Ishikawa (cell line): ENCODE results near the gene KCNIP4.

Experiments
- EP300 ChIP-seq: IDR thresholded peaks from 2 replicates; pipeline ENCODE4 v1.6.1; 2012; ENCODE audit warnings: borderline replicate concordance
- TF ChIP-seq, protein P1 (sequence below): IDR thresholded peaks from 2 replicates; pipeline ENCODE4 v1.6.1; 2012

DNA sequence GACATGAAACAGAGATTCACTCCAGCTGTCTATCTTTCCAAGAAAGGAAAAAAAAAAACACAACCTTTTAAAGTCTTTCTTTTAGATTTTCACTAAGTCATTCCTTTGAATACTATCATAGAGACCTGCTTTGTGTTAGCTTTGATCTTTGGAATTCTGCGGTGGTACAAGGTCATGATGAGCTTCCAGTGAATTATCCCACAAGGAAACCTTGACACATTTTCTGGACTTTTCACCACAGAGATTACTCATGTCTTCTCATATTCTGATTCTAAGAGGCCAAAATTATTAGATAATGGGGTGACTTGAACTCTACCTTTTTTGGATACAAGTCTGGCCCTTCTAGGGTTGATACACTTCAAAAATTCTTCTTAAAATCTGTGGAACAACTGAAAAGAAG is 1046.7 kb downstream of the KCNIP4 start:
- TF ChIP-seq EP300 = no peak
- TF ChIP-seq, protein P1, sequence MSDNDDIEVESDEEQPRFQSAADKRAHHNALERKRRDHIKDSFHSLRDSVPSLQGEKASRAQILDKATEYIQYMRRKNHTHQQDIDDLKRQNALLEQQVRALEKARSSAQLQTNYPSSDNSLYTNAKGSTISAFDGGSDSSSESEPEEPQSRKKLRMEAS = no peak
